ENCODE results near the gene ESRP2.

ESRP2 gene

GRCh38 chr16:68263559-68264127 is 27.7 kb upstream of the ESRP2 start:
- DNase-seq (ENCODE audit: low read depth, low spot score): no peak

DNA sequence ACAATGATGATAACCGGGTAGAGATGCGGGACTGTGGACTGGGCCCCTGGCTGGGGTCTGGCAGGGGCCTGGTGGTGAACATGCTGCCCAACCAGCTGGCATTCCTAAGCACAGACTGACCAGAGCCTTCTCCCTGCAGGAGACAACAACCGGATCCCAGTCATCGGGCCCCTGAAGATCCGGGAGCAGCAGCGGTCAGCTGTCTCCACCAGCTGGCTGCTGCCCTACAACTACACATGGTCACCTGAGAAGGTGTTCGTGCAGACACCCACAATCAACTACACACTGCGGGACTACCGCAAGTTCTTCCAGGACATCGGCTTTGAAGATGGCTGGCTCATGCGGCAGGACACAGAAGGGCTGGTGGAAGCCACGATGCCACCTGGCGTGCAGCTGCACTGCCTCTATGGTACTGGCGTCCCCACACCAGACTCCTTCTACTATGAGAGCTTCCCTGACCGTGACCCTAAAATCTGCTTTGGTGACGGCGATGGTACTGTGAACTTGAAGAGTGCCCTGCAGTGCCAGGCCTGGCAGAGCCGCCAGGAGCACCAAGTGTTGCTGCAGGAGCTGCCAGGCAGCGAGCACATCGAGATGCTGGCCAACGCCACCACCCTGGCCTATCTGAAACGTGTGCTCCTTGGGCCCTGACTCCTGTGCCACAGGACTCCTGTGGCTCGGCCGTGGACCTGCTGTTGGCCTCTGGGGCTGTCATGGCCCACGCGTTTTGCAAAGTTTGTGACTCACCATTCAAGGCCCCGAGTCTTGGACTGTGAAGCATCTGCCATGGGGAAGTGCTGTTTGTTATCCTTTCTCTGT is 23.3 kb upstream of the ESRP2 start:
- DNase-seq (ENCODE audit: low read depth, low spot score): no peak

DNA sequence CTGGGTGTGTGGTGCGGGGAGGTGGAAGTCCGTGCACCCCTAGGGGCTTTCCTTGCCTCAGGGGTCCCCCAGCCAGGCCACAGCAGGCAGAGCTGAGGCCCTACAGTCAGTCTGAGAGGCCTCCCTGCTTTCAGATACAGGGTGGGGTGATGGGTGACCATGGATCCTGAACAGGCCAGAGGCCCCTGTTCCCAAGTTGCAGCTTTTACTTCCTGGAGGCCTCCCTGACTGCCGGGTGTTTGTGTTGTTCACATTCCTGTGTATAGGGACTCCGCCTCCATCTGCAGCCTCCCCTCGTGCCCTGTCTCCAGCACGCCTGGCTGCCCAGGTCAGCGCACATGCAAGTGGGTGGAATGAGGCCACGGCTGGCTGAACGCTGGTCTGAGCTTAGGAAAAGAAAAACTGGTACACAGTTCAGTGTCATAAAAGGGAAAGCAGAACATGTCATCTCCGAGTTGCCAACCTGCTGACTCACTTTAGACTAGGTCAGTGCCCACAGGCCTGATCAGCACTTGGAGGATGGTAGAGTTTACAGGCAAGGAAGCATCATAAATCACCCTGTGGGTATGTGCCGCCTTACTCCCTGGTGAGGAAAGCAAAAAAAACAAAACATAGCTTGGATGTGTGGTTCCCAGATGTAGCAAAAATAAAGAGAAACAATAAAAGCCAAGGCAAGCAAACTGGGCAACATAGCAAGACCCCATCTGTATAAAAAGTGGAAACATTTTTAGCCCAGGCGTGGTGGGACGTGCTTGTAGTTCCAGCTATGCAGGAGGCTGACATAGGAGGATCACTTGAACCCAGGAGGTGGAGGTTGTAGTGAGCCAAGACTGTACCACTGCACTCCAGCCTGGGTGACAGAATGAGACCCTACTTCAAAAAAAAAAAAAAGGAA is 22.2 kb upstream of the ESRP2 start:
- no peak for DNase-seq (ENCODE audit: low read depth, low spot score)

DNA sequence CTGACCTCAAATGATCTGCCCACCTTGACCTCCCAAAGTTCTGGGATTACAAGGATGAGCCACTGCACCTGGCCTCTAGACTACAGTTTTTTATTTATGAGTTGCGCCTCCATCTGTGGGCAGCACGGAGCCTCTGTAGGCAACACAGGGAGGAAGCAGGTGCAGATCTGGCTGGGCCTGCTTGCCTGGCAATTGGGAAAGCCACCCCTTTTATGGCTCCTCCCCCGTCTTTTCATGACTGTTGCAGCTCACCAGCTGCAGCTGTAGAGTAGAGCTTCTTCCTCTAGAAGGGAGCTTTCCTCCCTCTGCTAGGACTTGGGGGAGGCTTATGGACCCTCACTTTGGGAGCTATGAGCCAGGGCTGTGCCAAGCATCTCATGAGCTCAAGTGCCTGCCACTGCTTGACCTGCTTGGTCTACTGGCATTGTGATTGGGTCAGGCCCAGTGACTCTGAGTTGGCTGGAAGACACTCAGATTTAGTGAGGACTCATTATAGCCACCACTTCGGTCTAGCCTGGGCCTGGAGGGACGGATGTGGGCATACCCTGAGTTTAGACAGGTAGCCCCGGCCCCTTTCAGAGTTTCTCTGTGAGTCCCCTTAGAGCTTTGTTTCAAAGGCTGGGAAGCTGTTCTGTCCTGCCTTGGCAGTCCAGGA is 21.5 kb upstream of the ESRP2 start:
- no peak for DNase-seq (ENCODE audit: low read depth, low spot score)

DNA sequence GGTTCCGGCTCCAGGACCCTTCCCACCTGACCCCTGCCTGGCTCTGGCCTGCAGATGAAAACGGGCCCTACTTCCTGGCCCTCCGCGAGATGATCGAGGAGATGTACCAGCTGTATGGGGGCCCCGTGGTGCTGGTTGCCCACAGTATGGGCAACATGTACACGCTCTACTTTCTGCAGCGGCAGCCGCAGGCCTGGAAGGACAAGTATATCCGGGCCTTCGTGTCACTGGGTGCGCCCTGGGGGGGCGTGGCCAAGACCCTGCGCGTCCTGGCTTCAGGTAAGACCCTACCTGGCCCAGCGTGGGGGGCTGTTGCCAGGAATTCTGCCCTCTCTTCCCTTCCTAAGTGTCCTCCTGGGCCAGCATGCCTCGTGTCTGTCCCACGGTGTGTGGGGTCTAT is 19.8 kb upstream of the ESRP2 start:
- no peak for DNase-seq (ENCODE audit: low read depth, low spot score)

- DNase-seq (ENCODE audit: low read depth, low spot score): no peak
Observed at GRCh38 chr16:68253721-68254120, 17.8 kb upstream of the ESRP2 start.

DNA sequence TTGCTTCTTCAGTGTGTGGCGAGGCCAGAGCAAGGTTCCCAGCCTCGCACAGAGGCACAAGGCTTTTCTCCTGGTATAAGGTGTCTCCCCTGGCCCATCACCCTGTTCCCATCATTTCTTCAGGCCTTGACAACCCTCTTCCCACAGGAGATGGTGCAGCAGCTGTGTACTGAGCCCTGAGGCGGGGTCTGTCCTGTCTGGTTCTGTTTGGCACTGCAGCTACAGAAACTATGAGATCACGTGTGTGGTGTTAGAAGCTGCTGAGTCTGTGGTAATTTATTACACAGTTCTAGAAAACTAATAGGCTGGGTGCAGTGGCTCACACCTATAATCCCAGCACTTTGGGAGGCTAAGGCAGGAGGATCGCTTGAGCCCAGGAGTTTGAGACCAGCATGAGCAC is 16.5 kb upstream of the ESRP2 start:
- no peak for DNase-seq (ENCODE audit: low read depth, low spot score)

- no peak for DNase-seq (ENCODE audit: low read depth, low spot score)
Observed at GRCh38 chr16:68251832-68252231, 15.9 kb upstream of the ESRP2 start.

GRCh38 chr16:68250951-68251350 is 15.0 kb upstream of the ESRP2 start:
- no peak for DNase-seq (ENCODE audit: low read depth, low spot score)

DNA sequence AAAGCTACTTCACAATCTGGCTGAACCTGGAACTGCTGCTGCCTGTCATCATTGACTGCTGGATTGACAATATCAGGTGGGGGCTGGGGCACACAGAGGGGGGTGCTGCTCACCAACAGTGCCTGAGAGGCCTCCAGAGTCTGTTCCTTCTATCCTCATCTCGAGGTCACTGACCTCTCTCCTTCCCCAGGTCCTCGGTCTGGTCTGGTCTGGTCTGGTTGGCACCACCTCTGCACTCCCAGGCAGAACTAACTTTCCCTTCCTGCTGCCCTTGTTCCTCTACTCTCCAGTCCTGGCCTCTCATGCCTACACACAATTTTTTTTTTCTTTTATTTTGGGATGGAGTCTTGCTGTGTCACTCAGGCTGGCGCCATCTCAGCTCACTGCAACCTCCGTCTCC is 13.4 kb upstream of the ESRP2 start:
- no peak for DNase-seq (ENCODE audit: low read depth, low spot score)

GRCh38 chr16:68247932-68248331 is 12.0 kb upstream of the ESRP2 start:
- no peak for DNase-seq (ENCODE audit: low read depth, low spot score)

DNA sequence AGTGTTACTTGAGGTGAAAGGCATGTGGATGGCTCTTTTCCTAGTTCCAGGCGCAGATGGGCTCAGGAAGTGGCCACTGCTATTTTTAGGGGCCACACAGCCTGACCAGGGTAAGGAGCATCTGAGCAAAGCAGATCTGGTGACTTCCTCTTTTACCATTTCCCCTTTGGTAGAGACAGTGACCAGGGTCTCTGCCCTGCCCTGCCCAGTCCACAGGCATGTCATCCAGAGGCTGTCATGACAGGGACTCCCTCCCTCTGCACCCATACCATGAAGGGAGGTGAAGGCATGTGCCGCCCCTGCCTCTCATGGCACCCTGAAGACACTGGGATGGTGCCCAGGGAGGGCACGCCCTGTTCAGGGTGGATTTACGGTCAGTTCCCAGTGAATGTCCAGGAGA is 11.5 kb upstream of the ESRP2 start:
- no peak for DNase-seq (ENCODE audit: low read depth, low spot score)

GRCh38 chr16:68246666-68247065 is 10.7 kb upstream of the ESRP2 start:
- DNase-seq (ENCODE audit: low read depth, low spot score): no peak

DNA sequence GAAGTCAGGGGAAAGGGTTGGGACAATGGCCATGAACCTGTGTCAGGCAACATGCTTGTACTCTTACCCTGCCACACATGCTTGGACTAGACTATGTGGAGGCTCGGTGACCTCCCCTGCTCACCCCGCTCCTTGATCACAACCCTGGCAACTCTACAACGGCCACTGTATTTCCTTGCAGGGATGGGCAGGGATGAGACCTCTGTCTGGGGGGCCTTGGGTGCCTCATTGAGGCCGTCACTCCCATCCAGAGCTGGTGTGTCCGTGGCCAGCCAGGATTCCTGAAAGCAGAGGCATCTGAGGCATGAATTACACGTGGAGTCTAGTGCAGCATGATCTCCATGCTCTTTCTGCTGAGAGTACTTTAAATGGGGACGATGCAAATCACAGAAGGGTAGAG is 10.2 kb upstream of the ESRP2 start:
- no peak for DNase-seq (ENCODE audit: low read depth, low spot score)

DNA sequence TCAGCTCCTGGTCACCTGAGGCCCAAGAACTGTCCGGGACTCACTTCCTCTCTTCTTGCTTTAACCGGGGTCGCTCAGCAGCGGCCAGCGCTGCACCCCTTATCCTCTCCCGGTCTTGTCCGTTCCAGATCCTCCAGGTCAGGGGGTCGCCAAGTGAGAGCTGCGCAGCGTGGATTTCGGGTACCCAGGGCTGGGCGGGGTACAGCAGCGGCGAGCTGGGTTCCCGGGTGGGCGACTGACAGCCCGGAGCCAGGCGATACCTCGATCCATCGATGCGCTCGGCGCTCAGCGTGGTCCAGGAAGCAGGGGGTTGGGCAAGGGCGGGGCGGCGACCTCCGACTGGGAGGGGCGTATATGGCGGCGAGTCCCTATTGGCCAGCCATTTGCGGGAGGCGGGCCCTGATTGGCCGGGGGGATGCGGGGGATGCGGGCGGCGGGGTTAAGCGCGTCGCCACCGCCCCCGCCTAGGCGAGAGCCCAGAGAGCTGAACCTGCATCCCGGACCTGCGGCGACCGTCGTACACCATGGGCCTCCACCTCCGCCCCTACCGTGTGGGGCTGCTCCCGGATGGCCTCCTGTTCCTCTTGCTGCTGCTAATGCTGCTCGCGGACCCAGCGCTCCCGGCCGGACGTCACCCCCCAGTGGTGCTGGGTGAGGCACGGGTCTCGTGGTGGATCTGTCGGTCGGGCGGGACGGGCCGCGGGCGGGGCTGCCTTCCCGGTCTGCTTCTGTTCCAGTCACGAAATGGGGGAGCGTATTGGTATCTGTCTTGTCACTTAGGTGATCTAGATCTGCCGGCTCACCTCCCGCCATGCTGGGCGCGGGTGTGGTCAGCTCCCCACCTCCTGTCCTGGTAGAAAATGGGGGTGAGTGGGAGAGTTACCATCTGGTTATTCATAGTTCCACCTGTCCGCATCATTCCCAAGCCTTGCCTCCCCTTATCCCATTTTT is 9.3 kb upstream of the ESRP2 start, which contains the start of gene PLA2G15:
Gene PLA2G15 (plus strand): TSS at position 471 of the 951 bp plus-strand sequence. CDS start 54 bp downstream, at position 525.
- peak; percentile 83 for DNase-seq (ENCODE audit: low read depth, low spot score)

- no peak for DNase-seq (ENCODE audit: low read depth, low spot score)
Observed at GRCh38 chr16:68244481-68244902, 8.6 kb upstream of the ESRP2 start.

- DNase-seq (ENCODE audit: low read depth, low spot score): no peak
Observed at GRCh38 chr16:68242926-68243858, 7.3 kb upstream of the ESRP2 start.

- no peak for DNase-seq (ENCODE audit: low read depth, low spot score)
Observed at GRCh38 chr16:68242085-68242484, 6.2 kb upstream of the ESRP2 start.

- DNase-seq (ENCODE audit: low read depth, low spot score): no peak
Observed at GRCh38 chr16:68238029-68238345, 2.1 kb upstream of the ESRP2 start.
